Esophagus muscularis mucosa (tissue), 3 donors: ENCODE measurements around the gene SAMD7.

Experiments used
- EP300 ChIP-seq: sonication (generic); formaldehyde crosslinking; IDR thresholded peaks from one replicate; pipeline ENCODE4 v1.6.1; 2017; ENCODE audit warnings: antibody characterized with exemption
- TF ChIP-seq, protein P1 (sequence below), 3 experiments: fragments of 200-600 bp in 2 of 3; fragments of 450-650 bp in 1 of 3; sonication (generic) in 2 of 3; IDR thresholded peaks; one replicate each; pipeline ENCODE4 v1.5.1; 2017 to 2019; ENCODE audit warnings: antibody characterized with exemption in 3 of 3, mild to moderate bottlenecking in 2 of 3, moderate library complexity in 1 of 3

DNA sequence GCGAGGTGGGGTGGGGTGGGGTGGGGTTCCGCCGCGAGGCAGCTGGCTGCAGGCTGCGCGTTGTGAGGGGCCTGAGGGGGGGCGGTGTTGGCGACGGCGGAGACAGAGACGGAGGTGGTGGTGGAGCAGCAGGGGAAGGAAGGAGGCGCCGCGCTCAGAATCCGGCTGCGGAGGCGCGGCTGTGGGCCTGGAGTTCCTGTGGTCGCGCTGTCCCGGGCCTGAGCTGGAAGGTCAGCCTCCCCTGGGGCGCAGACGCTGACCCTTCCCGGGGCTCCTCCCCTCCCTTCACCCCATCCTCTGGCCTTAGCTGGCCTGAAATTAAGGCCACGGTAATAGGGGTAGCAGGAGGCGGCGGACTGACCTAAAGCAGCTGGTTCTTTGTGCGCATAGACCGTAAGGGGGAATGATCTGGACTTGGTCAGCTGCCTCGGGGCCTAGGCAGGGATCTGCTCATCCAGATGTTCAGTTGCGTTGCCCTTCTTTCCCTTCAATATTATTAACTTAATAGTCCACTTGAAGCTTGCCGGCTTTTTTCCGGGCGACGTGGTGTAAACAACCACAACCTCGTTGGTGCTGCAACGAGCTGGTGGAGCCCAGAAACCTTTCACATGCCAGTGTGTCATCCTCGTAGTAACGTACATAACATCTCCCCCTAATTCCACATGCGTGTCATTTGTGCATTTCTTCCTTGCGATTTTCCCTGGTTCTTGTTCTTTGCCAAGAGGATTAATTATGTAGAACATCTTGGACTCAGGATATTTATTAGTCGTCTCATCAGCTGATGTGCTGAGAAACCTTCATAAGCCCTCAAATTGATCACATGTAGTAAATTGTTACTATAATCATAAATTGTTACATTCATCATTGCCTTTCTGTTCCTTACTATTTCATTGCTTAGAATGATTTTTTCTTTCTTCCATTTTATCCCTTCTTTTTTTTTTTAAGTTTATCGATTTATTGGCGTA lies 55.9 kb downstream of the SAMD7 start:
- no peak for TF ChIP-seq EP300
- TF ChIP-seq, protein P1, sequence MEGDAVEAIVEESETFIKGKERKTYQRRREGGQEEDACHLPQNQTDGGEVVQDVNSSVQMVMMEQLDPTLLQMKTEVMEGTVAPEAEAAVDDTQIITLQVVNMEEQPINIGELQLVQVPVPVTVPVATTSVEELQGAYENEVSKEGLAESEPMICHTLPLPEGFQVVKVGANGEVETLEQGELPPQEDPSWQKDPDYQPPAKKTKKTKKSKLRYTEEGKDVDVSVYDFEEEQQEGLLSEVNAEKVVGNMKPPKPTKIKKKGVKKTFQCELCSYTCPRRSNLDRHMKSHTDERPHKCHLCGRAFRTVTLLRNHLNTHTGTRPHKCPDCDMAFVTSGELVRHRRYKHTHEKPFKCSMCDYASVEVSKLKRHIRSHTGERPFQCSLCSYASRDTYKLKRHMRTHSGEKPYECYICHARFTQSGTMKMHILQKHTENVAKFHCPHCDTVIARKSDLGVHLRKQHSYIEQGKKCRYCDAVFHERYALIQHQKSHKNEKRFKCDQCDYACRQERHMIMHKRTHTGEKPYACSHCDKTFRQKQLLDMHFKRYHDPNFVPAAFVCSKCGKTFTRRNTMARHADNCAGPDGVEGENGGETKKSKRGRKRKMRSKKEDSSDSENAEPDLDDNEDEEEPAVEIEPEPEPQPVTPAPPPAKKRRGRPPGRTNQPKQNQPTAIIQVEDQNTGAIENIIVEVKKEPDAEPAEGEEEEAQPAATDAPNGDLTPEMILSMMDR (IDR thresholded peaks at IDR 0.05): no peak
